ENCODE measurements around the gene HHAT.

The HHAT gene

GRCh38 chr1:210516092-210516656 lies 187.5 kb downstream of the HHAT start:
- DNase-seq (ENCODE audit: low read depth) = no peak
- H3K4me3 ChIP-seq (ENCODE audit: low read depth, low read length) = no peak overlapping the region
- no peak for TF ChIP-seq CTCF (conservative IDR thresholded peaks at IDR 0.05; ENCODE audit: low read depth, low read length)

- DNase-seq (ENCODE audit: low read depth) = no peak
- TF ChIP-seq CTCF (conservative IDR thresholded peaks at IDR 0.05; ENCODE audit: low read depth, low read length) = no peak
- no peak overlapping the region for H3K4me3 ChIP-seq (ENCODE audit: low read depth, low read length)
Measured at GRCh38 chr1:210516697-210517459, 188.2 kb downstream of the HHAT start.

- H3K4me3 ChIP-seq (ENCODE audit: low read depth, low read length) = no peak overlapping the region
- no peak for DNase-seq (ENCODE audit: low read depth)
- no peak for TF ChIP-seq CTCF (conservative IDR thresholded peaks at IDR 0.05; ENCODE audit: low read depth, low read length)
Measured at GRCh38 chr1:210523830-210524229, 195.1 kb downstream of the HHAT start.

GRCh38 chr1:210525716-210526454 lies 197.2 kb downstream of the HHAT start:
- TF ChIP-seq CTCF (conservative IDR thresholded peaks at IDR 0.05; ENCODE audit: low read depth, low read length) = no peak
- H3K4me3 ChIP-seq (ENCODE audit: low read depth, low read length) = no peak overlapping the region
- DNase-seq (ENCODE audit: low read depth) = no peak

GRCh38 chr1:210527091-210527490 lies 198.4 kb downstream of the HHAT start:
- DNase-seq (ENCODE audit: low read depth) = no peak
- no peak for TF ChIP-seq CTCF (conservative IDR thresholded peaks at IDR 0.05; ENCODE audit: low read depth, low read length)
- H3K4me3 ChIP-seq (ENCODE audit: low read depth, low read length) = no peak overlapping the region

- no peak overlapping the region for H3K4me3 ChIP-seq (ENCODE audit: low read depth, low read length)
- no peak for TF ChIP-seq CTCF (conservative IDR thresholded peaks at IDR 0.05; ENCODE audit: low read depth, low read length)
- DNase-seq (ENCODE audit: low read depth) = no peak
Measured at GRCh38 chr1:210531475-210532222, 202.9 kb downstream of the HHAT start.

All from choroid plexus epithelial cell (primary cell).